ENCODE measurements around the gene OR8S1. TPM values are rescaled to one million over a fixed set of nuclear protein-coding genes. Genes with fewer than 3 reads are reported as not detected.

OR8S1 gene, protein sequence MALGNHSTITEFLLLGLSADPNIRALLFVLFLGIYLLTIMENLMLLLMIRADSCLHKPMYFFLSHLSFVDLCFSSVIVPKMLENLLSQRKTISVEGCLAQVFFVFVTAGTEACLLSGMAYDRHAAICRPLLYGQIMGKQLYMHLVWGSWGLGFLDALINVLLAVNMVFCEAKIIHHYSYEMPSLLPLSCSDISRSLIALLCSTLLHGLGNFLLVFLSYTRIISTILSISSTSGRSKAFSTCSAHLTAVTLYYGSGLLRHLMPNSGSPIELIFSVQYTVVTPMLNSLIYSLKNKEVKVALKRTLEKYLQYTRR
- total RNA-seq (ENCODE audit: low replicate concordance): not detected in 2 replicates
- long read RNA-seq: 0 reads

DNA sequence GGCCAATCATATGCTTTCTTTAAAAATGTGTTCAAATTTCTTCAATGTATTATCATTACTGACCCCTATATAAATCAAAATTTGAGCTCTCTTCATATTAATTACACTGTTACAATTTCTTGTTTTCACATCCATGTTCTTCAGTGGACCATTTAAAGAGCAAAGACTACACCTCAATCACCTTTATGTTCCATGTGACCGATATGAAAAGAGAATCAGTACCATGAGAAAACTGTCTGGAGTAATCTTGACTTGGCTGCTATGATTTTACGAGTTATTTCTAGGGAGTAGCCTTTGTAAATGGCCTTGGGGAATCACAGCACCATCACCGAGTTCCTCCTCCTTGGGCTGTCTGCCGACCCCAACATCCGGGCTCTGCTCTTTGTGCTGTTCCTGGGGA, at the start of gene OR8S1:
Gene OR8S1 (plus strand): TSS at position 301 of the 400 bp plus-strand sequence. CDS start 0 bp downstream, at position 301.
- TF ChIP-seq, protein P1, sequence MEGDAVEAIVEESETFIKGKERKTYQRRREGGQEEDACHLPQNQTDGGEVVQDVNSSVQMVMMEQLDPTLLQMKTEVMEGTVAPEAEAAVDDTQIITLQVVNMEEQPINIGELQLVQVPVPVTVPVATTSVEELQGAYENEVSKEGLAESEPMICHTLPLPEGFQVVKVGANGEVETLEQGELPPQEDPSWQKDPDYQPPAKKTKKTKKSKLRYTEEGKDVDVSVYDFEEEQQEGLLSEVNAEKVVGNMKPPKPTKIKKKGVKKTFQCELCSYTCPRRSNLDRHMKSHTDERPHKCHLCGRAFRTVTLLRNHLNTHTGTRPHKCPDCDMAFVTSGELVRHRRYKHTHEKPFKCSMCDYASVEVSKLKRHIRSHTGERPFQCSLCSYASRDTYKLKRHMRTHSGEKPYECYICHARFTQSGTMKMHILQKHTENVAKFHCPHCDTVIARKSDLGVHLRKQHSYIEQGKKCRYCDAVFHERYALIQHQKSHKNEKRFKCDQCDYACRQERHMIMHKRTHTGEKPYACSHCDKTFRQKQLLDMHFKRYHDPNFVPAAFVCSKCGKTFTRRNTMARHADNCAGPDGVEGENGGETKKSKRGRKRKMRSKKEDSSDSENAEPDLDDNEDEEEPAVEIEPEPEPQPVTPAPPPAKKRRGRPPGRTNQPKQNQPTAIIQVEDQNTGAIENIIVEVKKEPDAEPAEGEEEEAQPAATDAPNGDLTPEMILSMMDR (conservative IDR thresholded peaks at IDR 0.05): no peak
- Mint-ChIP-seq H3K36me3 (no peaks in the 10 kb centered on the region), H3K4me3 (no peak within 1 kb of the TSS), H3K27me3 (peaks cover 8% of the 10 kb centered on the region), H3K9me3 (no peaks in the 10 kb centered on the region), H3K4me1 (ENCODE audit: unreplicated experiment) (no peaks in the 10 kb centered on the region), H3K27ac (no peak within 1 kb of the TSS)
- no peak for DNase-seq (ENCODE audit: extremely low spot score, unreplicated experiment)

DNA sequence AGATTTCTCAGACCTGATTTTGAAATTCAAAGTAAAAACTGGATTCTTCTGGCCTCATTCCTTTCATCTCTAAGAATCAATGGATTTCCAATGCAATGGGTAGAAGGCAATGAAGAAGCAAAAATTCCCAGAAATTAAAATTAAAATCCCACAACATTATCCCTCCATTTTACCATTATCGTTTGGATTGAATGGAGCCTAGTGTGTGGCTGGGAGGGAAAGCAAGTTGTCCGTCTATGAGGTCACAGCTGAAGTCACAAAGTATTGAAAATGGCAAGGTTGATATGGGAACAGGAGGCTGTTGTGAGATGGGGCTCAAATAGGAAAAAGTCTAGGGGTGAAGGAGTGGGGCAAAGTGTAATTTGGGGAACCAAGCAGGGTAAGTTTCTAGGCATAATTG, 43.2 kb upstream of the OR8S1 start, which contains the start of gene C12orf54:
Gene C12orf54 (plus strand): TSS at position 301 of the 400 bp plus-strand sequence. CDS start 799 bp downstream, outside the sequence.
- no peaks in the 10 kb centered on the region for H3K36me3 Mint-ChIP-seq
- no peak within 1 kb of the TSS for H3K4me3 Mint-ChIP-seq
- no peaks in the 10 kb centered on the region for H3K9me3 Mint-ChIP-seq
- no peak within 1 kb of the TSS for H3K27ac Mint-ChIP-seq
- no peaks in the 10 kb centered on the region for H3K4me1 Mint-ChIP-seq (ENCODE audit: unreplicated experiment)
- TF ChIP-seq, protein P1 (conservative IDR thresholded peaks at IDR 0.05): no peak
- no peak for DNase-seq (ENCODE audit: extremely low spot score, unreplicated experiment)
- peaks cover 25% of the 10 kb centered on the region for H3K27me3 Mint-ChIP-seq

DNA sequence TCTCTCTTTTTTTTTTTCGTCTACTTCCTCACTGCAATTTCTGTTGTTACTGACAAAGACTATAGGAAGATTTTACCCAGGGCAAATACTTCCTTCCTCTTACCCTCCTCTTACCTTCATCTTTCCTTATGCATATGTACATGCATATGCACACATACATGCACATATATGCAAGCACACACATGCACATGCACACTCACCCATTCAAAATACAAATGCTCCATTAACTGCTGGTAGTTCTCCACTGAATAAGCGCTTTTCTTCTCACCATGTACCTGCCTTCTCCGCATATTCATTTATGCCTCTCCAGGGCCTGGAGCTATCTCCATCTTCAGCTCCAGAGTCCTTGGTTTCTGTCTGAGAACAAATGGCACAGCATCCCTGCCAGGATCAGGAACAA, 42.5 kb upstream of the OR8S1 start:
- TF ChIP-seq, protein P1 (conservative IDR thresholded peaks at IDR 0.05): no peak
- H3K36me3 Mint-ChIP-seq: no peaks in the 10 kb centered on the region
- DNase-seq (ENCODE audit: extremely low spot score, unreplicated experiment): no peak
- no peaks in the 10 kb centered on the region for H3K4me1 Mint-ChIP-seq (ENCODE audit: unreplicated experiment)
- no peak overlapping the region for H3K27ac Mint-ChIP-seq
- H3K4me3 Mint-ChIP-seq: no peak overlapping the region
- peaks cover 25% of the 10 kb centered on the region for H3K27me3 Mint-ChIP-seq
- H3K9me3 Mint-ChIP-seq: no peaks in the 10 kb centered on the region

DNA sequence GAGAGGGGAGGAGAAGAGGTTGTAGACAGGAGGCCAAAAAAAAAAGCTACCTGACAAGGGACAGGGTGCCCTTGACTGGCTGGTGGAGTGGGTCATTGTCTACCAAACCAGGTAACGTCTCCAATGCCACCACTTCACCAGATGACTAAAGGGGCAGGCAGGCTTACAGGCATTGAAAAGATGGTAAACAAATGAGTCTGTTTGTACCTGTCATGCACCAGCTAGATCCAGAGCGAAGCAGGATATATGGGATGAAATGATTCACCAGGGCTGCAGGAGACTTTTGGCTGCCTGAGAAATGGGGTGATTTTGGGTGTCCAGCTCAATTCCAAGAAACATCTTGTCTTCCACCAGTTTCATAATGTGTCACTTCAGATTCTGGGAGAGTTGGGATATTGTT, 39.2 kb upstream of the OR8S1 start:
- no peaks in the 10 kb centered on the region for H3K4me1 Mint-ChIP-seq (ENCODE audit: unreplicated experiment)
- H3K4me3 Mint-ChIP-seq: no peak overlapping the region
- no peaks in the 10 kb centered on the region for H3K9me3 Mint-ChIP-seq
- H3K27ac Mint-ChIP-seq: no peak overlapping the region
- TF ChIP-seq, protein P1 (conservative IDR thresholded peaks at IDR 0.05): no peak
- no peaks in the 10 kb centered on the region for H3K36me3 Mint-ChIP-seq
- DNase-seq (ENCODE audit: extremely low spot score, unreplicated experiment): no peak
- H3K27me3 Mint-ChIP-seq: peaks cover 30% of the 10 kb centered on the region

DNA sequence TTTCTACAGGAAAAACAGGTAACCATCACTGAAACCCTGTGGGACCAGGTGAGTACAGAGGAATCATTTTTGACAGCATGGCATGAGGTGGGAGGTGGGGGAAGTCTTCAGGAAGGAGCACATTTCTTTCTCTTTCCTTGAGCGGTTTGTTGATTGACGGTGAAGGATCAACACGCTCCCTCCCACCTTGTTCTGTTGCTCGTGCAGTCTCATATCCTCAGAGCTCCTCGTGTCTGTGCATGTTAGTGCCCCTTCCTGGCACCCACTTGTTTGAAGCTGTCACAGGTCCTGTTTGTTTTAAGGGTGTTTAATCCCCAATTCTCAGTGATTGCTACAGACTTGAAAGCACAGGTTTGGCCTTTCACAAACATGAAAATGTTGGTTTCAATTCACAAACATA, 38.8 kb upstream of the OR8S1 start:
- peaks cover 33% of the 10 kb centered on the region for H3K27me3 Mint-ChIP-seq
- H3K4me1 Mint-ChIP-seq (ENCODE audit: unreplicated experiment): no peaks in the 10 kb centered on the region
- DNase-seq (ENCODE audit: extremely low spot score, unreplicated experiment): no peak
- H3K9me3 Mint-ChIP-seq: no peaks in the 10 kb centered on the region
- no peak overlapping the region for H3K27ac Mint-ChIP-seq
- no peaks in the 10 kb centered on the region for H3K36me3 Mint-ChIP-seq
- TF ChIP-seq, protein P1 (conservative IDR thresholded peaks at IDR 0.05): no peak
- no peak overlapping the region for H3K4me3 Mint-ChIP-seq

Data from type B pancreatic cell (in vitro differentiated cells).